HepG2 (cell line): ENCODE measurements around the gene PGAP3. TPM values are rescaled to one million over a fixed set of nuclear protein-coding genes. Genes with fewer than 3 reads are reported as not detected.

Source experiments
- DRAP1 ChIP-seq: IDR thresholded peaks from 2 replicates; pipeline ENCODE4 v1.6.1; 2016; ENCODE audit warnings: missing genetic modification reagents, missing compliant biosample characterization
- GTF3A ChIP-seq: sonication (generic); formaldehyde crosslinking; conservative IDR thresholded peaks from 2 replicates; pipeline ENCODE4 v1.4.0; 2020; ENCODE audit warnings: mild to moderate bottlenecking, missing genetic modification reagents
- HNF1A ChIP-seq, 2 experiments: sonication (generic) in 1 of 2; formaldehyde crosslinking in 1 of 2; IDR thresholded peaks; 2 replicates each; pipeline versions ENCODE4 v1.4.0 to v1.6.1; 2016 to 2020; ENCODE audit warnings: borderline replicate concordance in 1 of 2, low read depth in 1 of 2, mild to moderate bottlenecking in 1 of 2, missing genetic modification reagents in 1 of 2
- HNRNPL ChIP-seq: fragments of 200-400 bp; formaldehyde crosslinking; IDR thresholded peaks from 2 replicates; pipeline ENCODE4 v1.6.1; 2017; ENCODE audit warnings: mild to moderate bottlenecking, low read depth, low read length
- KDM4B ChIP-seq: sonication (generic); formaldehyde crosslinking; IDR thresholded peaks from 2 replicates; pipeline ENCODE4 v1.4.0; 2020; ENCODE audit warnings: missing genetic modification reagents
- MYC ChIP-seq: sonication (generic); formaldehyde crosslinking; IDR thresholded peaks from 2 replicates; pipeline ENCODE4 v1.9.0; 2021; ENCODE audit warnings: missing genetic modification reagents, borderline replicate concordance
- NFE2 ChIP-seq: sonication (generic); formaldehyde crosslinking; IDR thresholded peaks from 2 replicates; pipeline ENCODE4 v1.4.0; 2020; ENCODE audit warnings: missing genetic modification reagents
- NFIB ChIP-seq: sonication (generic); formaldehyde crosslinking; IDR thresholded peaks from 2 replicates; pipeline ENCODE4 v1.9.0; 2021; ENCODE audit warnings: missing genetic modification reagents, mild to moderate bottlenecking, borderline replicate concordance
- NR2F6 ChIP-seq, 2 experiments: IDR thresholded peaks; 2 replicates each; pipeline ENCODE4 v1.6.1; 2016; ENCODE audit warnings: antibody characterized with exemption in 1 of 2, mild to moderate bottlenecking in 1 of 2
- PPARG ChIP-seq: conservative IDR thresholded peaks from 2 replicates; pipeline ENCODE4 v1.6.1; 2016; ENCODE audit warnings: missing biosample characterization, missing genetic modification reagents
- STAT5B ChIP-seq: sonication (generic); formaldehyde crosslinking; IDR thresholded peaks from 2 replicates; pipeline ENCODE4 v1.4.0; 2020; ENCODE audit warnings: missing genetic modification reagents
- TFAP4 ChIP-seq: sonication (generic); IDR thresholded peaks from 2 replicates; pipeline ENCODE4 v1.6.1; 2016; ENCODE audit warnings: low read depth, borderline replicate concordance
- ZBTB7B ChIP-seq: sonication (generic); formaldehyde crosslinking; IDR thresholded peaks from 2 replicates; pipeline ENCODE4 v1.4.0; 2020; ENCODE audit warnings: missing genetic modification reagents
- ZNF572 ChIP-seq: sonication (generic); formaldehyde crosslinking; IDR thresholded peaks from 2 replicates; pipeline ENCODE4 v1.5.1; 2020; ENCODE audit warnings: mild to moderate bottlenecking, missing genetic modification reagents
- ZNF687 ChIP-seq: sonication (generic); formaldehyde crosslinking; IDR thresholded peaks from 2 replicates; pipeline ENCODE4 v1.5.1; 2020; ENCODE audit warnings: mild to moderate bottlenecking, missing genetic modification reagents, moderate library complexity
- ZXDC ChIP-seq: sonication (generic); formaldehyde crosslinking; IDR thresholded peaks from 2 replicates; pipeline ENCODE4 v1.5.0; 2020; ENCODE audit warnings: mild to moderate bottlenecking, missing genetic modification reagents
- polyA plus RNA-seq, 8 experiments: library from polyadenylated mRNA; depleted of rRNA in 3 of 8; stranded (reverse) in 7 of 8; unstranded in 1 of 8; fragments of >200 nt; fragmentation: Illumina TruSeq in 4 of 8; extraction: Trizol in 4 of 8; gene quantifications; 2 replicates each; pipeline versions ENCODE4 v1.2.1 to v1.2.3, GENCODE V29; 2011 to 2016; ENCODE audit warnings: low read depth in 4 of 8, missing spikeins in 1 of 8, mixed read lengths in 1 of 8; ENCODE audit not compliant: insufficient read depth in 1 of 8
- total RNA-seq, 5 experiments: library from RNA; depleted of rRNA; stranded (reverse); fragments of >200 nt; fragmentation: Illumina TruSeq; extraction: Trizol; gene quantifications; 2 replicates each; pipeline ENCODE4 v1.2.3, GENCODE V29; 2016; ENCODE audit warnings: low read depth in 1 of 5

Gene PGAP3
- total and polyA plus RNA-seq, 2 of the 13 experiments (the other 11 are each of a cell fraction or from before 2014, with no cell fraction given) = 11.9 to 14.6 TPM

- no peak for TF ChIP-seq MYC (CRISPR knock-in tag)
- no peak for TF ChIP-seq KDM4B (CRISPR knock-in tag)
- no peak for TF ChIP-seq ZBTB7B (CRISPR knock-in tag)
- peak; percentile 21; the same call in 1 of the 2 replicates for TF ChIP-seq ZNF687 (CRISPR knock-in tag)
- TF ChIP-seq NFE2 = no peak
- peak; percentile 57; the same call in 1 of the 2 replicates for TF ChIP-seq HNRNPL
- TF ChIP-seq HNF1A (IDR thresholded peaks at IDR 0.05; ENCODE audit: low read depth) = no peak
- TF ChIP-seq HNF1A (CRISPR knock-in tag; IDR thresholded peaks at IDR 0.05; ENCODE audit: borderline replicate concordance) = peak; percentile 36; the same call in 1 of the 2 replicates
- TF ChIP-seq STAT5B = no peak
- TF ChIP-seq NR2F6 (IDR thresholded peaks at IDR 0.05) = no peak
- no peak for TF ChIP-seq NR2F6 (CRISPR knock-in tag; IDR thresholded peaks at IDR 0.05)
- TF ChIP-seq ZXDC (CRISPR knock-in tag) = no peak
- TF ChIP-seq PPARG (CRISPR knock-in tag) = no peak
- TF ChIP-seq ZNF572 (CRISPR knock-in tag) = 0 out of 2 replicates have a peak, but pooled peaks have one; percentile 36
- no peak for TF ChIP-seq DRAP1 (CRISPR knock-in tag)
- 0 out of 2 replicates have a peak, but pooled peaks have one; percentile 50 for TF ChIP-seq GTF3A
- no peak for TF ChIP-seq NFIB
- no peak for TF ChIP-seq TFAP4
These were observed 25.1 kb downstream of the PGAP3 start (continued) for GRCh38 chr17:39662551-39663339.
